Fibroblast of lung (primary cell): Measurements from ENCODE around the gene SRGAP2B.
"Not testable (repeated sequence)": the region's sequence is repeated elsewhere in the genome, so short reads cannot be mapped to it uniquely, and the experiment has no call there.

ENCODE experiments used
- CTCF ChIP-seq, 2 donors: IDR thresholded peaks in 1 of 2; conservative IDR thresholded peaks in 1 of 2; 1 replicate in 1 of 2; 2 replicates in 1 of 2; pipeline ENCODE4 v1.5.1; 2011 to 2012; ENCODE audit warnings: low read length in 2 of 2, control low read depth in 1 of 2, inconsistent platforms in 1 of 2, low read depth in 1 of 2, mild to moderate bottlenecking in 1 of 2
- EZH2 ChIP-seq: IDR thresholded peaks from 2 replicates; pipeline ENCODE4 v1.5.1; 2012; ENCODE audit warnings: low read length, control low read depth, mild to moderate bottlenecking; ENCODE audit errors: missing control alignments

- TF ChIP-seq CTCF (conservative IDR thresholded peaks at IDR 0.05 in 1 of 2, IDR thresholded peaks at IDR 0.05 in 1 of 2; ENCODE audit: low read depth in 1 of 2, low read length in 2 of 2); EZH2: not testable (repeated sequence)
Measured at GRCh38 chr1:145111674-145112073, 16.5 kb upstream of the SRGAP2B start.
